Duodenal mucosa (tissue), 2 donors: Measurements from ENCODE around the gene GRID1.

Experiments
- H3K27ac ChIP-seq: one replicate; pipeline ENCODE4 v1.7.0; 2013; ENCODE audit warnings: low read depth, low read length
- H3K27me3 ChIP-seq, 2 donors: one replicate each; pipeline ENCODE4 v1.7.0; 2013; ENCODE audit warnings: low read length in 2 of 2, control low read depth in 1 of 2; ENCODE audit not compliant: insufficient read depth in 2 of 2, control insufficient read depth in 1 of 2
- H3K36me3 ChIP-seq, 2 donors: one replicate each; pipeline ENCODE4 v1.7.0; 2013; ENCODE audit warnings: low read length in 2 of 2, control low read depth in 1 of 2; ENCODE audit not compliant: insufficient read depth in 2 of 2, control insufficient read depth in 1 of 2
- H3K4me1 ChIP-seq, 2 donors: one replicate each; pipeline ENCODE4 v1.7.0; 2013; ENCODE audit warnings: low read length in 2 of 2, control low read depth in 1 of 2; ENCODE audit not compliant: insufficient read depth in 2 of 2, control insufficient read depth in 1 of 2
- H3K4me3 ChIP-seq, 2 donors: one replicate each; pipeline ENCODE4 v1.7.0; 2013; ENCODE audit warnings: low read length in 2 of 2, low read depth in 1 of 2
- H3K9ac ChIP-seq, 2 donors: one replicate each; pipeline ENCODE4 v1.7.0; 2013; ENCODE audit warnings: low read length in 2 of 2, low read depth in 1 of 2
- H3K9me3 ChIP-seq, 2 donors: one replicate each; pipeline ENCODE4 v1.7.0; 2013; ENCODE audit warnings: low read length in 2 of 2, control low read depth in 1 of 2; ENCODE audit not compliant: control insufficient read depth in 1 of 2

GRID1 gene

DNA sequence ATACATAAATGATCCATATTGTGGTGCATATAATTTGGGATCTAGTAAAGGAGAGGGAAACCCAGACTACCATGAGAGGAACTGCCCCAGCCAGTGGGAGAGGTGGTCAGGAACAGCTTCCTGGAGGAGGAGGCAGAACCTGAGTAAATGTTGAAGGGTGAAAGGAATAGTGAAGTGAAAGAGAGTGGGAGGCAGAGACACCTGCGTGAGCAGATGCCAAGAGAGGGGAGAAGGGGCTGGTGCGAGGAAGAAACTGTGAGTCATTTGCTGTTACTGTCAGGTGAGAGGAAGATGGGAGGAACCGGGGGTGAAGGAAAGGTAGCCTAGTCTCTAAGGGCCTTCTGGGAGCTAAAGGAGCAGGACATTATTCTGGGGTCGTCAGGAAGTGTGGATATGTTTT, 294.8 kb downstream of the GRID1 start:
- Histone ChIP-seq H3K4me1 (no peaks in the 10 kb centered on the region), H3K9ac (no peak overlapping the region), H3K4me3 (no peak overlapping the region), H3K27ac (no peak overlapping the region), H3K9me3 (no peaks in the 10 kb centered on the region), H3K36me3 (no peaks in the 10 kb centered on the region), H3K27me3 (no peaks in the 10 kb centered on the region)

DNA sequence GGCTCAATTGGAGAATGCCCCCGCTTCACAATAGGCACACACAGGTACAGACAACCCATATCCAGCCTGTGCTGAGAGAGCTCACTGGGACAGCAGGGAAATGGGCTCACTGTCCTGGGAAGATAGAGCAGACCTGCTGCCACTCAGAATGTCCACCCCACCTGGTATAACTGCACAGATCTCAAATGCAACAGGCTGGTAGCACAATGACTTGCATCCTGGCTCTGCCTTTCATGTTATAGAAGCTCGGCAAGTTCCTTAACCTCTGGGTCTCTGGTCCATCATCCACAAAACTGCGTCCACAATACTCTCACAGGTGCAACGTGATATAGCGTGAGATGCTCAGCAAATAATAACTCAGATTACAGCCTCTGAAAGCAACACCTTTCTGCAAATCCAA, 295.4 kb downstream of the GRID1 start:
- Histone ChIP-seq H3K4me3 (no peak overlapping the region), H3K4me1 (no peaks in the 10 kb centered on the region), H3K9me3 (no peaks in the 10 kb centered on the region), H3K27ac (no peak overlapping the region), H3K9ac (no peak overlapping the region), H3K27me3 (no peaks in the 10 kb centered on the region), H3K36me3 (no peaks in the 10 kb centered on the region)

DNA sequence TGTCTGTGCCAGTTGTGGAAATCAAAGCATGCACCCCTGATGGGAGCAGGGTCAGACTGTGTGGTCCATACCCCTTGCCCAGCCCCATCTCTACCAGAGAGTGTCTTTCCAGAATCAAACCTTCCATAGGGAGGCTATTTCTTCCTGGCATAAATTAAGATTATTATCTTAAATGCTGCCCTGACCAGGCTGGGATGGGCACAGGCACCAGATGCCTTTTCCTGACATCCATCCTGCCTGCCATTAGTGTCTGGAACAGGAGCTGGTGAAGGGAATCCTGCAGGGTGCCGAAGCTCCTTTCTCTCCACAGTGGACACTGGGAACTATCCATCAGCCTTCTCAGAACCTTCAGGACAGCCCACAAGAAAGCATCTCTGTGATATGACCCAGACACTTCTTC, 296.3 kb downstream of the GRID1 start:
- H3K36me3 ChIP-seq, result no peaks in the 10 kb centered on the region

DNA sequence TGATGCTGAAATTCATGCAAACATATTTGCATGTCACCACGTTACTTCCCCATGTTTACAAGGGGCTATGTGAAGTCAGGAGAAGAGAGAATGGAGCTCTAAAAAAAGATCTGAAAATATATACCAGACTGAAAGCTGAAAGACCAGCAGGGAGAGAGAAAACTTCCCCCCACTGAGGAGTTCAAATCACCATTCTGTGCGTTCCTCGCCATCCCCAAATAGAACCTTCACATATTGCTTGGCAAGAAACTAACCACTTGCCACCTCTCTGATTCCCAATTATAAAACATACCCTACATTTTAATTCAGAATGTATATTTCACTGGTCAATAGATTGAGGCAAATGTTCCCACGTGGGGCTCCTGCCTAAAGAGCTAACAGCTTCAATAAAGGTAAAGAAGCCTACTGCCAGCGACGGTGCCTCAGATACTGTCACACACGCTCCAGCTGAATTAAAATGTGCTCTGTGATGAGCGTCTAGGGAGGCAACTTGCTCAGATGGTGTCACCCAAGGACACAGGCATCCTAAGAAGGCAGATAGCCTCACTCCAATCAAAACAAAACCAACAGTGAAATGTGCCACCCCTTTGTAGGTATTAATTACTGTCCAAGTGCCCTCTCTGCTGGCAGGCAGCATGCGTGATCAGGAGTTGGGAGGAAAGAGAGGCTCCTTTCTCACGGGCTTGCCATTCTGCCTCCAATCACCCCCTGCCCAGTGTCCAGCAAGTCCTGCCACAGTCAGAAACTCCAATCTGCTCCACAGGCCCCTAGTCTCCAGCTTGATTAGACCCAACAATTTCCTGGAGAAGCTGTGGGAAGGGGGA, 298.2 kb downstream of the GRID1 start:
- Histone ChIP-seq H3K36me3 (no peaks in the 10 kb centered on the region), H3K27me3 (no peaks in the 10 kb centered on the region), H3K4me1 (no peaks in the 10 kb centered on the region), H3K27ac (no peak overlapping the region), H3K9me3 (no peaks in the 10 kb centered on the region), H3K4me3 (no peak overlapping the region), H3K9ac (no peak overlapping the region)

More for the DNA sequence above, 296.3 kb downstream of the GRID1 start:
- H3K27ac ChIP-seq, result no peak overlapping the region
- H3K4me3 ChIP-seq, result no peak overlapping the region
- H3K27me3 ChIP-seq, result no peaks in the 10 kb centered on the region
- no peaks in the 10 kb centered on the region for H3K9me3 ChIP-seq
- no peaks in the 10 kb centered on the region for H3K4me1 ChIP-seq
- no peak overlapping the region for H3K9ac ChIP-seq

DNA sequence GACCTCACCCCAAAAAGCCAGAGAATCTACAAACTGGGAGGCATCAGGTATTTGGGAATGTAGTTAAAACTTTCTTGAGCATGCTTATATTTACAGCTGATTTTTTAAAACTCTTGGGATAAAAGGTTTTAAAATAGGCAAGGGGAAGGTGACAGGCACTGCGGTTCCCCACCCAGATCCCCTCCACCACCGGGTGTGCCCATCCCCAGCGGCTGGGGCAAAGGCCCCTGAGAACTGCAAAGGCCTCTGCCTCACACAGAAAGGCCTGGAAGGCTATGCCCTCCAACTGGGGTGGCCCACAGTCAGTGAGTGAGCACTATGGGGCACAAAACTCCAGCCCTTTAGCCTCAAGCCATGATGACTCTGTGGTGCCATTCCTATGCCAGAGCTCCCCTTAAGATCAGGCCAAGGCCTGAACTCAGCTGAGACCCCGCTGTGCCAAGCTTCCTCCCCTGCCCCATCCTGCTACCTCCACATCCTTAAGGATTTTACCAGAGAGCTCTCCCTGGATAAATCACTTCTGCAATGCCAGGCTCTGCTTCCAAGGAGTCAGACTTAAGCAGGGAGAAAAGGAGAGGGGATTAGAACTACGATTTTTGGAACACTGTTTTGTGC, 299.1 kb downstream of the GRID1 start:
- Histone ChIP-seq H3K27ac (no peak overlapping the region), H3K4me3 (no peak overlapping the region), H3K4me1 (no peaks in the 10 kb centered on the region), H3K9me3 (no peaks in the 10 kb centered on the region), H3K9ac (no peak overlapping the region), H3K36me3 (no peaks in the 10 kb centered on the region), H3K27me3 (no peaks in the 10 kb centered on the region)

DNA sequence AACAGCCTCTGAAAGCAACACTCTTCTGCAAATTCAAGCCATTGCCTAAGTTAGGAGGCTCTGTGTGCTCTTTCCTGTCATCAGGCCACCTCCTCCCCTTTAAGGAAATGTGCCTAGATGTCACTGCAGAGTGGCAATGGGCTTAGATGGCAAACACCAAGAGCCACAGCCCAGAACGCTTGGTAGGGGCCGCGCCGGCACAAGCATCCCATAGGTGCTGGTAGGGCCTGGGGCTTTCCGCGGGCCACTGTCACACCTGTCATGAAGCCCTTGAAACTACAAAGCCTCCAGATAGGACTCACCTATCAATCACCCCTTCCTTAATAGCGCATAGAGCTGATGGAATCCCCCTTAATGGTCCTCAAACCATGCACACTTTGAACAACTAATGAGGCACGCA, 299.9 kb downstream of the GRID1 start:
- Histone ChIP-seq H3K36me3 (no peaks in the 10 kb centered on the region), H3K4me3 (no peak overlapping the region), H3K27me3 (no peaks in the 10 kb centered on the region), H3K9ac (no peak overlapping the region), H3K27ac (no peak overlapping the region), H3K4me1 (no peaks in the 10 kb centered on the region), H3K9me3 (no peaks in the 10 kb centered on the region)

DNA sequence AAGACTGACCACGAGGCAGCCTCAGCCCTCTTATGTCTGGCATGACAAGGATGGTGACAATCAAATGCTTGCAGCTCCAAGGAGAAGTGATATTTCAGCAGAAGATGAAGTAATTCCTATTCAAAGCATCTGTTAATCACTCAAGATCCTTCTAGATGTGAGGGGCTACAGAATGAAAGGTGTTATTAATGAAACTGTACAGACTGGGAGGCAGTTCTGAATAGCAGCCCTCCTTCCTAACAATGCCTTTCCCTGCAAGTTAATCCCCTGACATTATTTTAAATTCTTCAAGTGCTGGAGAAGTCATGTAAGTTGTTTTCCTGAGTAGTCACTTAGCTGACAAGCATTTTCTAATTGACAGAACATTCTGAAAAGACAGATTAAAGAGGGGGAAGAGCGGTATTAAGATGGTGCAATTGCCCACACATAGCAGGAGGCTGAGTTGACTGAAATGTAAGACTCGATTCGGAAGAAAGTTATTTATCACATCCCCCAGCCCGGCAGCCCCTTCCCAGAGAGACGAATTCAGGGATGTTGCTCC, 300.8 kb downstream of the GRID1 start:
- Histone ChIP-seq H3K27me3 (no peaks in the 10 kb centered on the region), H3K36me3 (no peaks in the 10 kb centered on the region), H3K9ac (no peak overlapping the region), H3K27ac (no peak overlapping the region), H3K4me3 (no peak overlapping the region), H3K4me1 (no peaks in the 10 kb centered on the region), H3K9me3 (no peaks in the 10 kb centered on the region)

DNA sequence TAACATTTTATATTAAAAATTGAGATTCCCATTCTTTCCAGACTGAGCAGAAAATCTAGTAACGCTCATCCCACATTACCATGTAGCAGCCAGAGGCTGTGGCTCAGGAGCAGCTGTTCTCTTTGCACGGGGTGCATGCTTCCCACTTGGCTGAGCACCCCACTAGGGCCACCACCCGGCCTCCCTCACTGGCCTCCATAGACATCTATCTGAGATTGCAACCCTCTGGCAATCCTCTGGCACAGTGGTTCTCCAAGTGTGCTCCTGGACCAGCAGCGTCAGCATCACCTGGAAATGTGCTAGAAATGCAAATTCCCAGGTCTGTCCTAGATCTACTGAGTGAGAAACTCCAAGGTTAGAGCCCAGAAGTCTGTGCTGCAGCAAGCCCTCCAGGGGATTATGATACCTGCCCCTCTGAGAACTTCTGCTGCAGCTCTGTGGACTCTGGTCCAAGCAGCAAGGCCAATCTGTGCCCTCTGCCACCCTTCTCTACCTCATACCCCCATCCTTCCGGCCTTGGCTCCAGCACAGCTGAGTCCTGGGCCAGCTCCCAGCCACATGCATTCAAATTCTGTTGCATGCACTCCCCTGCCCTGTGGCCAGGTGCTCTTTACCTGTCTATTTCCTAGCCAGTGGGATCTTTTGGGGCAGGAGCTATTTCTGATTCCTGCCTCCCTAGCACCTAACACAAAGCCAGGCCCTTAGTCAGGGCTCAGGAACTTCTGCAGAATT, 301.5 kb downstream of the GRID1 start:
- no peak overlapping the region for H3K4me3 ChIP-seq
- H3K4me1 ChIP-seq, result no peaks in the 10 kb centered on the region
- no peak overlapping the region for H3K27ac ChIP-seq
- no peaks in the 10 kb centered on the region for H3K9me3 ChIP-seq
- H3K36me3 ChIP-seq, result no peaks in the 10 kb centered on the region
- H3K27me3 ChIP-seq, result no peaks in the 10 kb centered on the region
- no peak overlapping the region for H3K9ac ChIP-seq

DNA sequence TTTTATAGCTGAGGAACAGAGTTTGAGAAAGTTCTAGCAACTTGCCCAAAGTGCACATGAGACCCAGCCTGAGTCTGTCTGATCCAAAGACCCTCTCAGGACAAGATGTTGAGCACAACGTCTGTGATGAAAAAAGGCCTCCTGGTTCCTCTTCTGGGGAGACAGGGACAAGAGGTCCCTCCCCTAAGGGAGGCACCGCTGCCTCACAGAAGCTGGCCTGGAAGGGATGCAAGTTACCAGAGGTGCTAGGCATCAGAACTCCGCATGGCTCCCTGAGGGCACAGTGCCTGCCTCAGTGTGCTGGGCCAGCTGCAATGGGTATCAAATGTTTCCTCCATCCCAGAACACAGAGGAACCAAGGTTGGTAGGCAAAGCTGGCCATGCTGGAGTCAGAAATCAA, 302.4 kb downstream of the GRID1 start:
- Histone ChIP-seq H3K9me3 (no peaks in the 10 kb centered on the region), H3K4me1 (no peaks in the 10 kb centered on the region), H3K4me3 (no peak overlapping the region), H3K27me3 (no peaks in the 10 kb centered on the region), H3K27ac (no peak overlapping the region), H3K36me3 (no peaks in the 10 kb centered on the region), H3K9ac (no peak overlapping the region)

DNA sequence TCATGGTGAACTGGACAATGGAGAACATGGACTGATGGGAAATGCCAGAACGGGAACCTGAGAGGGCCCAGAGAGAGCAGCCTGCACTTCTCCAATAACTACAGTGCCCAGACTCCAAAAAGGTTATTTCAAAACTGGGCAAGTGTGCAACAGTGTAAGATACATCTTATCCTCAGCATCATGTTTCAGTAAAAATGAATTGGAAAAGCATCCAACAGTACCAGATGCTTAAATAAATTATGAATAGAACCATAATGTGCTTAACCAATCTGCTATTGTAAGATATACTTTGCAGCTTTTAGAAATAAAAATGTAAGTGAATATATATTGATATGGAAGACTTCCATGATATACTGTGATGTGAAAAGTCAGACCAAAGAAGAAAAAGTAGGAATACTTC, 303.3 kb downstream of the GRID1 start:
- H3K4me1 ChIP-seq, result no peaks in the 10 kb centered on the region
- H3K9me3 ChIP-seq, result no peaks in the 10 kb centered on the region
- H3K36me3 ChIP-seq, result no peaks in the 10 kb centered on the region
- H3K27me3 ChIP-seq, result no peaks in the 10 kb centered on the region
- H3K4me3 ChIP-seq, result no peak overlapping the region
- no peak overlapping the region for H3K27ac ChIP-seq
- H3K9ac ChIP-seq, result no peak overlapping the region
